ENCODE measurements around the gene KCNMA1. TPM values are rescaled to one million over a fixed set of nuclear protein-coding genes. Genes with fewer than 3 reads are reported as not detected.

KCNMA1 gene
- total RNA-seq, 4 donors from 2014 or later, result 66.8 to 96.5 (median 78.9) TPM

GRCh38 chr10:77234599-77234998 is 403.0 kb downstream of the KCNMA1 start:
- DNase-seq, result no peak
- ATAC-seq, result no peak
- intact Hi-C loops (cut with DNase I; ENCODE audit: low total_unique reads) (no loop called here), in situ Hi-C loops (cut with MboI; ENCODE audit: low sequenced_read_pairs in 4 of 4) (no loop called here)
- H3K4me3 ChIP-seq, result no peak overlapping the region
- no peaks in the 10 kb centered on the region for H3K9me3 ChIP-seq
- H3K27ac ChIP-seq, result no peak overlapping the region
- no peaks in the 10 kb centered on the region for H3K27me3 ChIP-seq
- peaks cover 19 to 25% of the 10 kb centered on the region in 2 donors for H3K4me1 ChIP-seq
- H3K36me3 ChIP-seq, result no peaks in the 10 kb centered on the region
- TF ChIP-seq POLR2A (IDR thresholded peaks at IDR 0.05) (no peak), CTCF (IDR thresholded peaks at IDR 0.05 in 4 of 5, conservative IDR thresholded peaks at IDR 0.05 in 1 of 5) (no peak)

DNA sequence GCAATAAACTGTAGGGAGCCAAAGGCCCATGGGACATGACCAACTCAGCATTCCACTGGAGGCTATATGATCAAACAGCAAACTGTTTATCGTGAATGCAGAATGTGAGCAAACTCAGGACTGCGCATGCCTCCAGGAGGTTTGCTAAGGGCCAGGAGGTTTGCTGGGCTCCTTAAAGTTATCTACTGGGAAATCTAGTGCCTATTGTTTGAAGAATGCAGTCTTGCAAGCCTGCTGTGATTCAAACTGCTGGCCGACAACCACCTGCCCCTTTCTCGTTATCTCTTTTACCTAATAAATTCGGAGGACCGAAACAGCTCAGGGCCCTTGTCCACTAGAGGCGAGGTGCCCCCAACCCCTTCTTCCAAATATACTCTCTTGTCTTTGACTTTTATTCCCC is 404.1 kb downstream of the KCNMA1 start:
- intact Hi-C loops (cut with DNase I; ENCODE audit: low total_unique reads), result no loop called here
- no peaks in the 10 kb centered on the region for H3K9me3 ChIP-seq
- H3K27me3 ChIP-seq, result no peaks in the 10 kb centered on the region
- ATAC-seq (no peak), DNase-seq (no peak)
- in situ Hi-C loops (cut with MboI; ENCODE audit: low sequenced_read_pairs in 4 of 4), result no loop called here
- no peak for TF ChIP-seq CTCF (IDR thresholded peaks at IDR 0.05 in 4 of 5, conservative IDR thresholded peaks at IDR 0.05 in 1 of 5)
- no peak for TF ChIP-seq POLR2A (IDR thresholded peaks at IDR 0.05)
- H3K27ac ChIP-seq, result no peak overlapping the region
- H3K4me3 ChIP-seq, result no peak overlapping the region
- H3K36me3 ChIP-seq, result no peaks in the 10 kb centered on the region
- peaks cover 12 to 17% of the 10 kb centered on the region in 2 donors for H3K4me1 ChIP-seq

GRCh38 chr10:77231884-77232610 is 405.6 kb downstream of the KCNMA1 start:
- DNase-seq (no peak), ATAC-seq (no peak)
- no peak overlapping the region for H3K27ac ChIP-seq
- no peak overlapping the region for H3K4me3 ChIP-seq
- peaks cover 3 to 9% of the 10 kb centered on the region in 2 donors for H3K4me1 ChIP-seq
- no peaks in the 10 kb centered on the region for H3K9me3 ChIP-seq
- no peaks in the 10 kb centered on the region for H3K27me3 ChIP-seq
- in situ Hi-C loops (cut with MboI; ENCODE audit: low sequenced_read_pairs in 4 of 4), result no loop called here
- TF ChIP-seq CTCF (IDR thresholded peaks at IDR 0.05 in 4 of 5, conservative IDR thresholded peaks at IDR 0.05 in 1 of 5) (no peak), POLR2A (IDR thresholded peaks at IDR 0.05) (no peak)
- H3K36me3 ChIP-seq, result no peaks in the 10 kb centered on the region
- intact Hi-C loops (cut with DNase I; ENCODE audit: low total_unique reads), result no loop called here

- no peak for ATAC-seq
- in situ Hi-C loops (cut with MboI; ENCODE audit: low sequenced_read_pairs in 4 of 4), result no loop called here
- TF ChIP-seq CTCF (IDR thresholded peaks at IDR 0.05 in 4 of 5, conservative IDR thresholded peaks at IDR 0.05 in 1 of 5) (no peak), POLR2A (IDR thresholded peaks at IDR 0.05) (no peak)
These were observed 406.2 kb downstream of the KCNMA1 start for GRCh38 chr10:77231375-77231774.

More at GRCh38 chr10:77231375-77231774, 406.2 kb downstream of the KCNMA1 start:
- Histone ChIP-seq H3K27me3 (no peaks in the 10 kb centered on the region), H3K9me3 (no peaks in the 10 kb centered on the region), H3K27ac (no peak overlapping the region), H3K36me3 (no peaks in the 10 kb centered on the region), H3K4me1 (peaks cover 2 to 9% of the 10 kb centered on the region in 2 donors), H3K4me3 (no peak overlapping the region)
- intact Hi-C loops (cut with DNase I; ENCODE audit: low total_unique reads), result no loop called here
- DNase-seq, result no peak
